HEK293 (cell line): ENCODE data around the gene RSPRY1.

Experiments
- CTCF ChIA-PET: fragments of 350-600 bp; formaldehyde crosslinking; extraction: SDS; loops from one replicate; lab custom pipeline; 2021; ENCODE audit warnings: antibody characterized with exemption; lab: Yijun Ruan, JAX
- POLR2A ChIA-PET: fragments of 300-600 bp; formaldehyde crosslinking; extraction: SDS; loops from one replicate; lab custom pipeline; 2020; ENCODE audit warnings: antibody characterized with exemption, inconsistent platforms; lab: Yijun Ruan, JAX
- H3K27ac ChIP-seq: fragments of 200-500 bp; sonication (Bioruptor generic); 2 replicates; pipeline ENCODE4 v1.5.1; 2014; ENCODE audit warnings: low read depth, low read length, control low read depth, inconsistent platforms; ENCODE audit errors: extremely low read depth
- H3K36me3 ChIP-seq, 2 experiments: fragments of 200-500 bp in 1 of 2; sonication (Bioruptor generic) in 1 of 2; 1 replicate in 1 of 2; 2 replicates in 1 of 2; pipeline ENCODE4 v1.5.1; 2014 to 2017; ENCODE audit warnings: inconsistent platforms in 2 of 2, low read length in 2 of 2; ENCODE audit not compliant: control insufficient read depth in 2 of 2, insufficient read depth in 1 of 2
- H3K4me1 ChIP-seq: fragments of 200-500 bp; sonication (Bioruptor generic); 2 replicates; pipeline ENCODE4 v1.5.1; 2014; ENCODE audit warnings: mild to moderate bottlenecking, low read length, inconsistent platforms; ENCODE audit not compliant: control insufficient read depth, insufficient read depth
- H3K4me3 ChIP-seq: 2 replicates; pipeline ENCODE4 v1.5.1; 2011; ENCODE audit warnings: low read depth, mild to moderate bottlenecking, control low read depth, low read length, moderate library complexity
- H3K9me3 ChIP-seq: fragments of 200-500 bp; sonication (Bioruptor generic); 2 replicates; pipeline ENCODE4 v1.5.1; 2014; ENCODE audit warnings: low read depth, low read length, inconsistent platforms; ENCODE audit not compliant: control insufficient read depth, insufficient read depth
- AEBP2 ChIP-seq: fragments of 450-650 bp; formaldehyde crosslinking; IDR thresholded peaks from 2 replicates; pipeline ENCODE4 v1.5.1; 2016; ENCODE audit warnings: missing biosample characterization, missing genetic modification characterization, borderline replicate concordance
- IKZF3 ChIP-seq: fragments of 450-650 bp; IDR thresholded peaks from 2 replicates; pipeline ENCODE4 v1.5.0; 2018; ENCODE audit warnings: missing biosample characterization, mild to moderate bottlenecking, missing genetic modification characterization, moderate library complexity
- MZF1 ChIP-seq: fragments of 450-650 bp; formaldehyde crosslinking; IDR thresholded peaks from 2 replicates; pipeline ENCODE4 v1.5.1; 2017; ENCODE audit warnings: missing biosample characterization, missing genetic modification characterization, borderline replicate concordance
- OSR2 ChIP-seq: fragments of 450-650 bp; formaldehyde crosslinking; IDR thresholded peaks from 2 replicates; pipeline ENCODE4 v1.5.1; 2016; ENCODE audit warnings: missing biosample characterization, missing genetic modification characterization
- PATZ1 ChIP-seq: fragments of 450-650 bp; formaldehyde crosslinking; IDR thresholded peaks from 2 replicates; pipeline ENCODE4 v1.5.1; 2016; ENCODE audit warnings: missing biosample characterization, missing genetic modification characterization
- PRDM1 ChIP-seq: fragments of 450-650 bp; formaldehyde crosslinking; IDR thresholded peaks from 2 replicates; pipeline ENCODE4; 2016; ENCODE audit warnings: missing biosample characterization, missing genetic modification characterization
- PRDM10 ChIP-seq: fragments of 450-650 bp; formaldehyde crosslinking; IDR thresholded peaks from 2 replicates; pipeline ENCODE4 v1.5.1; 2016; ENCODE audit warnings: missing biosample characterization, missing genetic modification characterization
- SP2 ChIP-seq: fragments of 450-650 bp; formaldehyde crosslinking; IDR thresholded peaks from 2 replicates; pipeline ENCODE4 v1.5.1; 2016; ENCODE audit warnings: missing biosample characterization, missing genetic modification characterization
- TRIM28 ChIP-seq: IDR thresholded peaks from 2 replicates; pipeline ENCODE4 v1.6.1; 2011; ENCODE audit warnings: low read length, control low read depth, borderline replicate concordance
- ZBTB11 ChIP-seq: fragments of 450-650 bp; formaldehyde crosslinking; conservative IDR thresholded peaks from 2 replicates; pipeline ENCODE4 v1.5.1; 2016; ENCODE audit warnings: low read depth, missing biosample characterization, missing genetic modification characterization
- ZBTB17 ChIP-seq: fragments of 450-650 bp; formaldehyde crosslinking; IDR thresholded peaks from 2 replicates; pipeline ENCODE4 v1.5.1; 2016; ENCODE audit warnings: missing biosample characterization, missing genetic modification characterization
- ZBTB20 ChIP-seq: fragments of 450-650 bp; formaldehyde crosslinking; IDR thresholded peaks from 2 replicates; pipeline ENCODE4 v1.5.1; 2016; ENCODE audit warnings: missing biosample characterization, missing genetic modification characterization
- ZNF140 ChIP-seq: fragments of 450-650 bp; formaldehyde crosslinking; IDR thresholded peaks from 2 replicates; pipeline ENCODE4 v1.5.1; 2016; ENCODE audit warnings: missing biosample characterization, missing genetic modification characterization
- ZNF302 ChIP-seq: fragments of 450-650 bp; formaldehyde crosslinking; IDR thresholded peaks from 2 replicates; pipeline ENCODE4 v1.5.1; 2016; ENCODE audit warnings: missing biosample characterization, missing genetic modification characterization, low read depth
- ZNF366 ChIP-seq: fragments of 450-650 bp; formaldehyde crosslinking; conservative IDR thresholded peaks from 2 replicates; pipeline ENCODE4 v1.5.1; 2016; ENCODE audit warnings: missing biosample characterization, missing genetic modification characterization
- ZNF555 ChIP-seq: fragments of 450-650 bp; formaldehyde crosslinking; conservative IDR thresholded peaks from 2 replicates; pipeline ENCODE4 v1.5.1; 2017; ENCODE audit warnings: missing biosample characterization, mild to moderate bottlenecking, missing genetic modification characterization, inconsistent platforms
- ZNF561 ChIP-seq: fragments of 450-650 bp; IDR thresholded peaks from 2 replicates; pipeline ENCODE4 v1.5.1; 2018; ENCODE audit warnings: missing biosample characterization, missing genetic modification characterization, borderline replicate concordance
- ZNF580 ChIP-seq: fragments of 450-650 bp; formaldehyde crosslinking; IDR thresholded peaks from 2 replicates; pipeline ENCODE4 v1.5.1; 2016; ENCODE audit warnings: missing biosample characterization, missing genetic modification characterization
- ZNF76 ChIP-seq: fragments of 450-650 bp; formaldehyde crosslinking; IDR thresholded peaks from 2 replicates; pipeline ENCODE4; 2016; ENCODE audit warnings: low read depth, missing biosample characterization, missing genetic modification characterization, borderline replicate concordance
- ZSCAN5A ChIP-seq: fragments of 450-650 bp; formaldehyde crosslinking; IDR thresholded peaks from 2 replicates; pipeline ENCODE4 v1.5.1; 2016; ENCODE audit warnings: missing biosample characterization, missing genetic modification characterization

RSPRY1 gene

GRCh38 chr16:57186872-57187854, 1.0 kb downstream of the RSPRY1 start:
- H3K36me3 ChIP-seq, result no peaks in the 10 kb centered on the region; a peak in 1 of 3 replicates
- H3K4me1 ChIP-seq, result peaks cover 19% of the 10 kb centered on the region
- H3K27ac ChIP-seq, result peak overlapping the region; percentile 56
- H3K4me3 ChIP-seq, result peak overlapping the region; percentile 89
- ChIA-PET CTCF (interaction anchor here (0.7 to 1.8 kb wide), 3 partner anchors 94 to 330 kb away, joined by 3 to 6 read pairs (median 4); partner anchors contain the start of gene CPNE2), POLR2A (interaction anchor here (0.8 to 1.9 kb wide), 3 partner anchors 49 to 61 kb away, joined by 3 to 8 read pairs (median 3); partner anchors contain the start of gene ARL2BP)
- no peaks in the 10 kb centered on the region for H3K9me3 ChIP-seq
- TF ChIP-seq ZNF580 (tag by site-specific recombination) (no peak), PATZ1 (tag by site-specific recombination) (peak; percentile 46), ZNF366 (tag by site-specific recombination) (peak; percentile 77), ZBTB11 (tag by site-specific recombination) (0 out of 2 replicates have a peak, but pooled peaks have one; percentile 43), SP2 (tag by site-specific recombination) (peak; percentile 45), ZNF302 (no peak), ZBTB17 (tag by site-specific recombination) (peak; percentile 63), MZF1 (tag by site-specific recombination) (peak; percentile 62), IKZF3 (peak; percentile 52; the same call in 1 of the 2 replicates), TRIM28 (0 out of 2 replicates have a peak, but pooled peaks have one; percentile 51), ZBTB20 (tag by site-specific recombination) (peak; percentile 55; the same call in 1 of the 2 replicates), AEBP2 (tag by site-specific recombination) (no peak), ZNF555 (tag by site-specific recombination) (no peak), OSR2 (tag by site-specific recombination) (peak; percentile 61; the same call in 1 of the 2 replicates), ZNF76 (tag by site-specific recombination) (peak; percentile 51), ZNF561 (tag by site-specific recombination) (0 out of 2 replicates have a peak, but pooled peaks have one; percentile 23), ZSCAN5A (0 out of 2 replicates have a peak, but pooled peaks have one; percentile 16), PRDM10 (tag by site-specific recombination) (peak; percentile 96), ZNF140 (tag by site-specific recombination) (no peak), PRDM1 (tag by site-specific recombination) (peak; percentile 94)
- TF ChIP-seq, all 188 proteins: peak for 15
